Measurements from ENCODE around the gene SDCBP2.

SDCBP2 gene

DNA sequence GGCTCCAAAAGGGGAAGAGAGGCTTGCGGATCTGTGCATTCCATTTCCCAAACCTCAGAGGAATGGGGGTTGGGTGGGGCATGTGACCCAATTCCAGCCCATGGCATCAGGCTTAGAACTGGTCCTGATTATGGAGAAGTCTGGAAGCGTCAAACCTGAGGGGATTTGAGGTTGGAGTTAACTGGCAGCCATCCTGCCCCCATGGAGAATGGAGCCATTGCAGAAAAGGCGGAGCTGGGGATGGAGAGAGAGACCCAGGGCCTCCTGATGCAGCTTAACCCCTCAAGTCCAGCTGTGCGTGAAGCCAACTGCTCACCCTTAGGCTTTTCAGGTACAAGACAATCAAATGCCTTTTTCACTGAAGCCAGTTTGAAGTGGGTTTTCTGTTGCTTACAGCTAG is 9.9 kb upstream of the SDCBP2 start:
- DNase-seq (ENCODE audit: insufficient read length, low spot score) (no peak), FAIRE-seq (no peak)
- TF ChIP-seq CTCF (IDR thresholded peaks at IDR 0.05; ENCODE audit: insufficient read depth, missing control alignments), result no peak

DNA sequence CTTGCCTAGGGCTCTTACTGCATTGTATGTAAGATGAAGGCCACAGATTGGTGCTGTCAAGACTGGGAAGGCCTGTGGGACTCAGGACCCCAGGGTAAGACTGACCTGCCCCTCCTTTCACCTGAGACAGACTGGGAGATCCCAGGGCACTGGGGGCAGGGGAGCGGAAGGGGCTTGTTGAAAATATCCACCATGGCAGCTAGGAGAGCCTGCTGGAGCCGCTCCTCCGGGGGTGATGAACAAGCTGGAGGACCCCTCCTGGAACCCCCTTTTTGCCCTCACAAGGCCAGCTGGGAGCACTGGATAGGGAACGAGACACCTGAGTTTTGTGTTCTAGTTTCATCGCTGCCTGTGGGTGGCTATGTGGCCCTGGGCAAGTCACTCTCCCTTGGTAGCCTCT is 9.2 kb upstream of the SDCBP2 start:
- DNase-seq (ENCODE audit: insufficient read length, low spot score) (no peak), FAIRE-seq (no peak)
- TF ChIP-seq CTCF (IDR thresholded peaks at IDR 0.05; ENCODE audit: insufficient read depth, missing control alignments), result no peak

DNA sequence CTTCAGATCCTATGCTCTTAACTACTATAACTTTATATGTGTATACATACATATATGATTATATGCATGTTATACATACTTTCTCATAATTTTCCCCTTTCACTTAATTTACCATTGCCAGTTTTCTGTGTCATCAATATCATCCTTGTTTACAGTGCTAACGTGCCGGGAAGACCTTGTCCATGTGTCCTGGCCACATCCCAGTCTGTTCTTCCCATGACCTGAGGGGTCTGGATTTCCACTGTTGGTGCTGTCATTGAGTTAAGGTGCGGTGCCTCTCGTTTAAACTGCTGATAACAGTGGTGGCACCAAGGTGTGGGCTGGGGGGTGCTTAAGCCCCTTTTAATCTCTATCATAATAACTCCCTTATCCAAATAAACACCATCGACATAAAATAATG is 8.5 kb upstream of the SDCBP2 start:
- DNase-seq (ENCODE audit: insufficient read length, low spot score), result no peak
- TF ChIP-seq CTCF (IDR thresholded peaks at IDR 0.05; ENCODE audit: insufficient read depth, missing control alignments), result no peak
- FAIRE-seq, result no peak

DNA sequence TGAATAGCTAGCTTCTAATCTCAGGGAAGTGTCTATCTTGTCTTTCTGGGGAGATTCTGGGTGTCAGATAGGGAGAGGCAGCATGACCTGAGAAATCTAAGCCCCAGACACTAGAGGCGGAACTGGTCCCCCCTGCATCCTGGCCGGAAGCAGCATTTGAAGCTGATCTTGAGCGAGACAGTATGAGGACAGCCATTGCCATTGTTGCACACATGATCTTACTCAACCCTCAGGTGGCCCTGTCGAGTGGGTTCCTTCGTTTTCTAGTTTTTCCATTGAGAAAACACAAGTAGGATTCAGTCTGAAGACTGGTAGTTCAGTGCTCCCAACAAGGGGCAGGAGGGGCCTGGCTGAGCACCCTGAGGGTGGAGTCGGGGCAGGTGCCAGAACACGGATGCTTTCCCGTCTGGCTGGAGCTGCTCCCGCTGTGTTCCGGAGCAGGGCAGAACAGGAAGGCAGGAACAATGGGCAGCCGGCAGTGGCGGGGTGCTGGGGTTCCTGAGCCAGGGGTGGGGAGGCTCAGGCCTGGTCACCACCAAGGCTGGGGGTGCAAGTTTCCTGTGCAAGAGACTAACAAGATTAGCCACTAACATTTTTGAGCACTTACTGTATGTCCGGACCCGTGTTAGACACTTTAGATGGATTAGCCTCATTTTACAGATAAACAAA is 7.9 kb upstream of the SDCBP2 start:
- DNase-seq (ENCODE audit: insufficient read length, low spot score) (no peak), FAIRE-seq (no peak)
- no peak for TF ChIP-seq CTCF (IDR thresholded peaks at IDR 0.05; ENCODE audit: insufficient read depth, missing control alignments)

GRCh38 chr20:1335961-1336698 is 7.2 kb upstream of the SDCBP2 start:
- TF ChIP-seq CTCF (IDR thresholded peaks at IDR 0.05; ENCODE audit: insufficient read depth, missing control alignments), result no peak
- DNase-seq (ENCODE audit: insufficient read length, low spot score), result no peak
- FAIRE-seq, result no peak

GRCh38 chr20:1334761-1335160 is 5.8 kb upstream of the SDCBP2 start:
- no peak for TF ChIP-seq CTCF (IDR thresholded peaks at IDR 0.05; ENCODE audit: insufficient read depth, missing control alignments)
- DNase-seq (ENCODE audit: insufficient read length, low spot score) (no peak), FAIRE-seq (no peak)

DNA sequence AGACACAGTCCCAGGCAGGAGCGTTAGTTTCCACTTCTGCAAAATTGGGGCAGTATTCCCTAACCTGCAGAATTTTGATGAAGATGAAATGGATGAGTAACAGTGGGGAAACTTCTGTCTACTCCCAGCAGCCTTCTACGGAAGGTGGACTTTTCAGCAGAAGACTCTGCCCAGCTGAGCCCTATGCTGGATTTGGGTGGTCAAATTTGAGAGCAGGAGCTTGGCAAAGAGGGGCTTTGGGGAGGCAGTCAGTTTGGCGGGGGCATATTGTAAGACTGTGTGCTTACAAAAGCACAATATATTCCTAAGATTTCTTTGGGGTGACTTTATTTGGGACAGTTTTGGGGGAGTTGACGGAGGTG is 5.4 kb upstream of the SDCBP2 start:
- no peak for TF ChIP-seq CTCF (IDR thresholded peaks at IDR 0.05; ENCODE audit: insufficient read depth, missing control alignments)
- FAIRE-seq, result no peak
- no peak for DNase-seq (ENCODE audit: insufficient read length, low spot score)
